ENCODE data around the gene NEMF.
"Not testable (repeated sequence)": the region's sequence is repeated elsewhere in the genome, so short reads cannot be mapped to it uniquely, and the experiment has no call there.

Gene NEMF, protein sequence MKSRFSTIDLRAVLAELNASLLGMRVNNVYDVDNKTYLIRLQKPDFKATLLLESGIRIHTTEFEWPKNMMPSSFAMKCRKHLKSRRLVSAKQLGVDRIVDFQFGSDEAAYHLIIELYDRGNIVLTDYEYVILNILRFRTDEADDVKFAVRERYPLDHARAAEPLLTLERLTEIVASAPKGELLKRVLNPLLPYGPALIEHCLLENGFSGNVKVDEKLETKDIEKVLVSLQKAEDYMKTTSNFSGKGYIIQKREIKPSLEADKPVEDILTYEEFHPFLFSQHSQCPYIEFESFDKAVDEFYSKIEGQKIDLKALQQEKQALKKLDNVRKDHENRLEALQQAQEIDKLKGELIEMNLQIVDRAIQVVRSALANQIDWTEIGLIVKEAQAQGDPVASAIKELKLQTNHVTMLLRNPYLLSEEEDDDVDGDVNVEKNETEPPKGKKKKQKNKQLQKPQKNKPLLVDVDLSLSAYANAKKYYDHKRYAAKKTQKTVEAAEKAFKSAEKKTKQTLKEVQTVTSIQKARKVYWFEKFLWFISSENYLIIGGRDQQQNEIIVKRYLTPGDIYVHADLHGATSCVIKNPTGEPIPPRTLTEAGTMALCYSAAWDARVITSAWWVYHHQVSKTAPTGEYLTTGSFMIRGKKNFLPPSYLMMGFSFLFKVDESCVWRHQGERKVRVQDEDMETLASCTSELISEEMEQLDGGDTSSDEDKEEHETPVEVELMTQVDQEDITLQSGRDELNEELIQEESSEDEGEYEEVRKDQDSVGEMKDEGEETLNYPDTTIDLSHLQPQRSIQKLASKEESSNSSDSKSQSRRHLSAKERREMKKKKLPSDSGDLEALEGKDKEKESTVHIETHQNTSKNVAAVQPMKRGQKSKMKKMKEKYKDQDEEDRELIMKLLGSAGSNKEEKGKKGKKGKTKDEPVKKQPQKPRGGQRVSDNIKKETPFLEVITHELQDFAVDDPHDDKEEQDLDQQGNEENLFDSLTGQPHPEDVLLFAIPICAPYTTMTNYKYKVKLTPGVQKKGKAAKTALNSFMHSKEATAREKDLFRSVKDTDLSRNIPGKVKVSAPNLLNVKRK

DNA sequence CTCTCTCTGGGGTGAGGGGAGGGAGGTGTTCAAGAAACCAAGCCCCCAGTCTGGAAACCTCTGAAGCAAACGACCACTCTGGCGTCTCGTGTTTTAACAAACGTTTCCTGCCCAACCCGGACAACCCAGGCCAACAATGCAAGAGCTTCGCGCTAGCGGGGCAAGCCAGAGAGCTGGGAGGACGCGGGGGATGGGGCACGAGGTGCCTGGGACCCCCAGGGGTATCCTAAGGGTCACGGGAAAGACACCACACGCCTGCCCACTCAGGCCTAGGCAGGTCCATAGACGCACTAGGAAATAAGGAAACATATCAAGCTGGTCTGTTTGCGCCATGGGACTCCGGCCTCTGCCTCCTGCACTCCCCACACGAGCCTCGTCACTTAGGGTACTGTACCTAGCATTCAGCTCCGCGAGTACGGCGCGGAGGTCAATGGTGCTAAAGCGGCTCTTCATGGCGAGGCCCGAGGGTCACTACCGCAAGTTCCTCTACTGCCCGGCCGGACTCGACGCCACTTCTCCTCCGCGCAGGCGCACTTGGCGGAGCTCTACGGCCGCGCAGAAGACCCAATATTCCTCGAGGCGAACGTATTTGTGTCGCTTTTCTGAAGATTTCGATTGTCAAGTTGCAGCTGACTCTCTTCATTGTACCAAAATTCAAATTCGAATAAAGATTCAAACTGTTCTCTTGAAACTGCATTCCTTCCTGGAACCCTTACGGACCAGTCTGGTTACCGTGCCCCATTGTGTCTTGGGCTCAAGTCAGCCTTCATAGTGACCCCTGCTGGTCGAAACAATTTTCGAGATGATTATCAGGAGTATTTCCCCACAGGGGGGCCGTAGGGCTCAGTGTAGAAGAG is at the start of gene NEMF:
Gene NEMF, minus strand, starts transcription at position 488 of the 857 bp plus-strand sequence. Its CDS starts 35 bp downstream, at position 453.
- DNase-seq = peak; percentile 84

GRCh38 chr14:49900973-49901372 is 48.4 kb upstream of the NEMF start:
- DNase-seq = no peak

DNA sequence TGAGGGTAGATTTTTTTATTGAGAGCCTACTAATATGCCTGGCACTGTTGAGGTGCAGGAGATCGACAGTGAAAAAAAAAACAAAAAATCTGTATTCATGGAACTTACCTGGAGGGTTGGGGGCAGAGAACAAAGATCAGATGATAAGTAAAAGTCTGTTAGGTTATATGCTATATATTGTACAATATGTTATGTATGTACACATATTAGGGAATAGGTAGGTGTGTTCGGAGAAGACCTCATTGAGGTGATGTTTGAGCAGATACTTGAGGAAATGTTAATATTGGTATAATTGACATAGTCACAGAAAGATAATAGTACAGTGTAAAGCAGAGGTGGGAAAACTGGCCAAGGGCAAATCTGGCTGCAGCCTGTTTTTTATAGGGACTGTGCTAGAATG is 45.9 kb upstream of the NEMF start:
- DNase-seq = no peak

DNA sequence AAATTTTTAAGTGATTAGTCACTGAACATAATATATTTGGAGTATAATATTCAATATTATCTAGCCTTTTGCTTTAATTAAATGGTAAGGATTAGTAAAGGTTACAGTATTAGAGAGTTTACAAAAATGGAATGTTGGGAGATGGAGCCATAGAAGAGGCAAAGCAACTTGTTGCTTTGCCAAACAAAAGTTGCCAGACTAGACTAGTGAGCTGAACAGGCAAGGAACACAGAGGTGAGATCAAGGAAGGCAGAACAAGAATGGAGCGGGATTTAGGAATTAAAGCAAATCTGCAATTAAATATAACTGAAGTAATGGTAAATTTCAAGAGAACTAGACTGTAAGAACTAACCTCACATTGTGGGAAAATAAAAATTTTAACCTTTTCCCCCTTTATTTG is 45.4 kb upstream of the NEMF start:
- DNase-seq = no peak

- no peak for DNase-seq
Observed at GRCh38 chr14:49897414-49897813, 44.8 kb upstream of the NEMF start.

DNA sequence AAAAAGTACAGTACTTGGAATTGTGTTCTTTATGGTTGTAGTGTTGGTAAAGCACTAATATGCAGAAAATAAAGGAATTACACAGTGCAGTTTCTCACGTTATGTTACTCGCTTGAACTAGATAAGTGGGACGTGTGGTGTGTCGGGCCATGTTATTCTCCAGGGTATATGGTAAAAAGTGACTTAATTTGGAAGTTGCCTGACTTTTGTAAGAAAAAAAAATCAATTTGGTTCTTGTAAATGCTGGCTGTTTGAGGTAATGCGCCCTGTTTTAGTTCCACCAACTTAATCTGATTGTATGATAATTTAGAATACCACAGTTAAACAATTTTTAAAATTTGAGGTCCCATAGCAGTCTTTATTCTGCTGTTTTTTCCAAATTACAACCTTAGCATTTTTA is 44.4 kb upstream of the NEMF start:
- DNase-seq = no peak

DNA sequence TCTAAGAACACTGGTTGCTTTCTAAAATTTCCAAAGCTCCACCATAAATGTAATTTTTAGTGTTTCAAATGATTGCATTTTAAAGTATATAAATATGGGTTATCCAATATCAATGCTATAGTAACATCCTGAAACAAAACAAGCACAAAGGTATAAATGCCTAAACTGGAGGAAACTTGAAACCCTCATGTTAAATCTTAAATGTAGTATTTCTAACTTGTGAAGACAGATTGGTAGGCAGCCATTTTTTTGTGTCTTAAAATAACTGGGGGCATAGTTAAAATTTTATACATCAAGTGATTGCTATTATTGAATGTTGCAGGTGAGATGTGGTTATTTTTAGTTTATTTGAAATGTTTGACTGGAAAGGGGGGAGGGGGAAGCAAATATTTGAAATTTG is 43.7 kb upstream of the NEMF start:
- DNase-seq = not testable (repeated sequence)

DNA sequence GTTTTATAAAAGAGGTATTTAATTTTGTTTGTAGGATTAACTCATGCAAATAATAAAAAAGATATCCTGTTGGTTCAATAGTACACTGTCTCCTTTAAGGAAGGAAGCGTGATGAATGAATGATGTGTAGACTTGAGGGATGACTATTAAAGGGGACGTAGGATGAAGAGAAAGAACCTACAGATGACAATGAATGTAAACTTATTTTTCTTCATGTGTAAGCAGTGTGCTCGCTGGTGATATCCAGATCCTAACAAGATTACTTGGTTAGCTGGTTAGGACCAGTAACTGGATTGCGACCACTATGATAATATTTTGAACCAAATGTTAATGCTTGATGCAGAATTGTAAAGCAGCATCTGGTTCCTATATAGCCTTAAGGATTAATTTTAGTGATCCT is 42.9 kb upstream of the NEMF start:
- no peak for DNase-seq

- DNase-seq = not testable (repeated sequence)
Observed at GRCh38 chr14:49894214-49895107, 41.9 kb upstream of the NEMF start.

- DNase-seq = peak; percentile 91
Observed at GRCh38 chr14:49893309-49894213, 41.0 kb upstream of the NEMF start.

- peak; percentile 98 for DNase-seq
Observed at GRCh38 chr14:49892636-49893308, 40.2 kb upstream of the NEMF start, which contains the start of gene ARF6. TSS of gene ARF6 (plus strand) at chr14:49893082. CDS start at chr14:49893737, 655 bp downstream.

DNA sequence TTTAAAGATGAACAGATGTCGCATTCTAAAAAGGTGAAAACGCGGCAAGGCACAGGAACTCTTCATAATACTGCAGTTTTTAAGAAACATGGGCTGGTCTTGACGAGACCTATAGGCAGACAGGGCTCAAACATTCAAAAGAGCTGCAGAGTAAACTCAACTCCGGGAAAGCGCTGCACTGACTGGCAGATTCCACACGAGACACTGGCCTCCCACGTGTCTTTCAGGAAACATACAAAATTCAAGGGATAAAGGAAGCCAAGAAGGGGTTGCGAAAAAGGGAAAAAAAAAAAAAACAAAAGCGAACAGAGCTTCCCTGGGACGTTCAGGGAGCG is 39.7 kb upstream of the NEMF start:
- DNase-seq = peak; percentile 61

DNA sequence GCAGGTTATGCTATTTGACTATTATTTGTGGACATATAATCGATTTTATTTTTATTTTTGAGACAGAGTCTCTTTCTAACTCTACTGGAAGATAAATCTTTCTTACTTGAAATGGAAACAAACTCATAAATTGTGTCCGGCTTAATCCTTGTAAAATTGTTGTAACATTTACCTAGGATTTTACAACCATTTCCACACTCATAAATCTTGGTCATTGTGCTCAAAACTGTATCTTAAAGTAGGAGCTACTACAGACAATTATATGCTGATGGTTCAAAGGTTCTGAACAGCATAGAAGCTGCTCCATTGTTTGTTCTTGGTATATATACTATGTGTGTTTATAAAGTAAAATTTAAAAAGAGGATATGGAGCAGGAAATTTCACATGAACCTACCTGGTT is 35.7 kb upstream of the NEMF start:
- DNase-seq = no peak

GRCh38 chr14:49886523-49886922 is 33.9 kb upstream of the NEMF start:
- DNase-seq = no peak

GRCh38 chr14:49882826-49883694 is 30.5 kb upstream of the NEMF start:
- DNase-seq = no peak

- no peak for DNase-seq
Observed at GRCh38 chr14:49881350-49882001, 28.9 kb upstream of the NEMF start.

GRCh38 chr14:49880267-49881064 is 27.9 kb upstream of the NEMF start:
- DNase-seq = peak; percentile 29

Data from activated CD4-positive, alpha-beta T cell treated with anti-CD3 and anti-CD28 coated beads for 48 hours (primary cell).